Measurements from ENCODE around the gene ARFIP1.

GRCh38 chr4:152936446-152937335, 156.9 kb downstream of the ARFIP1 start:
- TF ChIP-seq CTCF (IDR thresholded peaks at IDR 0.05; ENCODE audit: poor library complexity, severe bottlenecking) = no peak
- no peak for TF ChIP-seq TAF1 (IDR thresholded peaks at IDR 0.05; ENCODE audit: low read depth)
- peak; percentile 41 for TF ChIP-seq POLR2AphosphoS5 (IDR thresholded peaks at IDR 0.05)
- TF ChIP-seq MXI1 (conservative IDR thresholded peaks at IDR 0.05; ENCODE audit: poor library complexity, severe bottlenecking) = peak; percentile 1
